Activated T-cell treated with anti-CD3 and anti-CD28 coated beads, Interleukin-2, amount 50 U/mL, for 4 hours (primary cell): ENCODE results near the gene MZF1. TPM values are rescaled to one million over a fixed set of nuclear protein-coding genes. Genes with fewer than 3 reads are reported as not detected.
"Not testable (repeated sequence)": the region's sequence is repeated elsewhere in the genome, so short reads cannot be mapped to it uniquely, and the experiment has no call there.

Experiments used
- ATAC-seq, 2 donors: fragments of 200-7000 bp; cut with Tn5 transposase; one replicate each; pipeline ENCODE4 v1.10.0; 2021
- DNase-seq: peaks from one replicate; pipeline ENCODE4 v3.0.0-alpha.2; 2020
- H3K27me3 Mint-ChIP-seq: one replicate; pipeline ENCODE4 v1.8.0; 2021; ENCODE audit warnings: low read depth, mixed read lengths
- H3K36me3 Mint-ChIP-seq: one replicate; pipeline ENCODE4 v1.8.0; 2022; ENCODE audit warnings: mixed read lengths; ENCODE audit not compliant: insufficient read depth
- H3K4me1 Mint-ChIP-seq: one replicate; pipeline ENCODE4 v1.8.0; 2021; ENCODE audit warnings: low read depth, mixed read lengths
- H3K4me3 Mint-ChIP-seq: one replicate; pipeline ENCODE4 v1.8.0; 2021; ENCODE audit warnings: mild to moderate bottlenecking, moderate library complexity, mixed read lengths
- H3K9me3 Mint-ChIP-seq: one replicate; pipeline ENCODE4 v1.8.0; 2021; ENCODE audit warnings: mixed read lengths
- total RNA-seq, 3 donors: library from RNA; stranded (reverse); gene quantifications; one replicate each; pipeline ENCODE4 v1.2.1, GENCODE V29; 2021

Gene MZF1
- total RNA-seq, 3 donors from 2014 or later, result 12.4 to 16.9 (median 12.7) TPM

GRCh38 chr19:58544591-58545285, 28.4 kb downstream of the MZF1 start:
- DNase-seq, result peak; percentile 73
- Mint-ChIP-seq H3K27me3 (no peaks in the 10 kb centered on the region), H3K4me3 (peak overlapping the region; percentile 95), H3K36me3 (peaks cover 35% of the 10 kb centered on the region), H3K4me1 (peaks cover 26% of the 10 kb centered on the region), H3K9me3 (no peaks in the 10 kb centered on the region)
- ATAC-seq, result peak; percentile 60 to 61

DNA sequence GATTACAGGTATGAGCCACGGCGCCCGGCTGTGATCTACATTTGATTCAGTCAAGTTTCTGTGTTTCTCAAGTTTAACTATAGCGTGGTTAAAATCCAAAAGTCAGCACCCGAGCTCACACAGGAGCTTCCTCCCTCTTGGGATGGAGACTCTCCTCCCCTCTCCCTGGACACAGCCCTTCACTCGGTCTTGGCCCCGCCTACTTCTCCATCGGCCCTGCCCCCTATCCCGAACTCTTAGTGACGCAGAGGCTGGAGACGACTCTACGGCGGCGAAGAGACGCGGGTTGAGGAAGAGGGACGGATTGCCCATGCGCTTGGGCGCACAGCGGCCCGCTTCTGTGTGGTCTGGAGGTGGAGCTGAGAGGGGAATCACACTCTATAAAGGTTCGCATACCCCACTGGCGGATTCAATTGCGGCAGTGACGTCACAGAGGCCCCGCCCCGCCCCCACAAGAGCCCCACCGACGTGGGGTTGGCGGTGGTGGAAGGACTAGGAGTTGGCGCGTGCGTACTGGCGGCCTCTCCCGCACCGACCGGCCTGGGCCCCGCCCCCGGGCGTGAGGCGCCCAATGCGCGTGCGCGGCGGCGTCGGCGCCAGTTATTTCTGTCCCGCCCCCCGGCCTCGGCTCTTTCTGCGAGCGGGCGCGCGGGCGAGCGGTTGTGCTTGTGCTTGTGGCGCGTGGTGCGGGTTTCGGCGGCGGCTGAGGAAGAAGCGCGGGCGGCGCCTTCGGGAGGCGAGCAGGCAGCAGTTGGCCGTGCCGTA, 29.1 kb downstream of the MZF1 start, which contains the start of gene TRIM28:
TSS of gene TRIM28 (plus strand) at position 239 of the 765 bp plus-strand sequence. CDS start 694 bp downstream, outside the sequence.
- Mint-ChIP-seq H3K4me1 (peaks cover 26% of the 10 kb centered on the region), H3K36me3 (peaks cover 30% of the 10 kb centered on the region), H3K9me3 (no peaks in the 10 kb centered on the region), H3K4me3 (peak within 1 kb of the TSS; percentile 95), H3K27me3 (no peaks in the 10 kb centered on the region)
- peak; percentile 91 for ATAC-seq
- DNase-seq, result peak; percentile 100

DNA sequence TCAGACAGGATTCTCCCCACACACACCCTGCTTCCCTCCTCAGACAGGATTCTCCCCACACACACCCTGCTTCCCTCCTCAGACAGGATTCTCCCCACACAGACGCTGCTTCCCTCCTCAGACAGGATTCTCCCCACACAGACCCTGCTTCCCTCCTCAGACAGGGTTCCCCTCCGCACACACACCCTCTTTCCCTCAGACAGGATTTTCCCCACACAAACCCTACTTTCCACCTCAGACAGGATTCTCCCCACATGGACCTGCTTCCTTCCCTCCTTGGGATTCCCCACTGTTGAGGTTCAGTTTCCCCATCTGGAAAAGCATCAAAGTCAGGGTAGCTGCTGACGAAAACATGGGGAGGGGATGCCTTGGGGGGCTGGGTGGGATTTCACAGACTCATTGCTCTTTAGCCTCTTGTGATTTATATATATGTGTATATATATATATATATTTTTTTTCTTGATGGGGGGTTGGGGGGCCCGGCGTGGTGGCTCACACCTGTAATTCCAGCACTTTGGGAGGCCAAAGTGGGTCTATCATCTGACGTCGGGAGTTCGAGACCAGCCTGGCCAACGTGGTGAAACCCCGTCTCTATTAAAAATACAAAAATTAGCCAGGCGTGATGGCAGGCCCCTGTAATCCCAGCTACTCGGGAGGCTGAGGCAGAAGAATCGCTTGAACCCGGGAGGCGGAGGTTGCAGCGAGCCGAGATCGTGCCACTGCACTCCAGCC, 30.3 kb downstream of the MZF1 start:
- peak overlapping the region; percentile 48 for H3K4me3 Mint-ChIP-seq
- H3K36me3 Mint-ChIP-seq, result peaks cover 24% of the 10 kb centered on the region
- ATAC-seq, H3K27me3 Mint-ChIP-seq, DNase-seq, H3K9me3 Mint-ChIP-seq: not testable (repeated sequence)
- peaks cover 28% of the 10 kb centered on the region for H3K4me1 Mint-ChIP-seq

GRCh38 chr19:58539169-58539559, 34.0 kb downstream of the MZF1 start:
- H3K27me3 Mint-ChIP-seq, H3K36me3 Mint-ChIP-seq, H3K4me3 Mint-ChIP-seq, ATAC-seq, DNase-seq, H3K9me3 Mint-ChIP-seq: not testable (repeated sequence)
- H3K4me1 Mint-ChIP-seq, result peaks cover 10% of the 10 kb centered on the region

- ATAC-seq (peak; percentile 86 to 91), DNase-seq (no peak)
- Mint-ChIP-seq H3K27me3 (peaks cover 6% of the 10 kb centered on the region), H3K4me3 (peak overlapping the region; percentile 64), H3K36me3 (no peaks in the 10 kb centered on the region), H3K4me1 (peaks cover 5% of the 10 kb centered on the region), H3K9me3 (no peaks in the 10 kb centered on the region)
Observed at GRCh38 chr19:58538257-58539168, 34.6 kb downstream of the MZF1 start.

DNA sequence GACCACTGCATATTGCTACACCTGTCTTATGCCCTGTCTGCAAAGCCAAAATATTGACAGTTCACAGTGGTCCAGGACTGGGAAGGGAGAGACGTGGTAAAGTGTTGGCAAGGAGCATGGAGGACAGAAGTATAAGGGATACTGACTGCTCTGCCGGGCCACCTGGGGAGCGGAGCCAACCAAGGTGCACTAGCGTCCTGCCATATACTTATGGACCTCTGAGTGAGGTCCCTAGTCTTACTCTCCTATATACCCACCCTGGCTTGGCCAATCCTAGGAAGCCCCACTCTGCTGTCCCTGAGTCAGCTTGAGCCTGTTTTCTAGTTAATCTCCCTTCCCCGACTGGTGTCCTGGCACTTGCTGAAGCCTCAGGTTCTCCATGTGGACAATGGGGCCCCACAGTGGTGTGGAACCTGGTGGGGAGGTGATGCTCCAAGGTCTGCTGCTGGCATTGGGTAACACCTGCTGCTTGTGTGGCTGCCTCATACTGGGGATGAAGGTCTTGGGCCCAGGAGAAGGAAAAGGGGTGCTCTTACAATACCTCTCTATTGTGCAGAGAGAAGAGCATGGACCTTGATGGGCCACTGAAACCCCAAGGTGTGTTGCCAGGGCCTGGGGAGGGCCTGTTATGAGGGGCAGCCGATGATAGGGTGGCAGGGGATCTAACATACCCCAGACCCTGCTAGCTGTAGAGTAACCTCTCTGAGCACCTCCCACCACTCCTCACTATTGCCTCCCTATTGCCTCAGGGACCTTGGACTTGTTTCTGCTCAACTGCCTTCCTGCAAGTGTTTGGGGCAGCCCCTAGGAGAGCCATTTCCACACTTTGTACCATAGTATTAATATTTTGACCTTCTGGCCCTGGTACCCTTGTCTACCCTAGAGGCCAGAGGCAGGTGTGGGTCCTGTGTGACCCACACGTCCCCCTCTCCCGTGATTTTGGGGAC, 36.0 kb downstream of the MZF1 start:
- Mint-ChIP-seq H3K4me3 (peak overlapping the region; percentile 26), H3K9me3 (no peaks in the 10 kb centered on the region), H3K36me3 (no peaks in the 10 kb centered on the region), H3K4me1 (peaks cover 4% of the 10 kb centered on the region), H3K27me3 (peaks cover 8% of the 10 kb centered on the region)
- no peak for ATAC-seq
- DNase-seq, result no peak

DNA sequence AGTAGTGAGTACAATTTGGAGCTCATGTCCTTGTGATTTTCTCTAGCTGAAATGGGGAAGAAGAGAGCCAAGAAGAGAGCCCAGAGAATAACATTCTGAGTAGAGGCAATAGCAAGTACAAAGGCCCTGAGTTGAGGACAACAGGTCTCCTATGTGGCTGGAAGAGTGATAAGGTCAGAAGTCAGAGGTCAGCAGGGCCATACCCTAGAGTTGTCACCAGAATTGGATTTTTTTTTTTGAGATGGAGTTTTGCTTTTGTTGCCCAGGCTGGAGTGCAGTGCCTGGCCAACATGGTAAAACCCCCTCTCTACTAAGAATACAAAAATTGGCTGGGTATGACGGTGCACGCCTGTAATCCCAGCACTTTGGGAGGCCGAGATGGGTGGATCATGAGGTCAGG, 37.3 kb downstream of the MZF1 start:
- Mint-ChIP-seq H3K4me1 (peaks cover 7% of the 10 kb centered on the region), H3K9me3 (no peaks in the 10 kb centered on the region), H3K27me3 (peaks cover 8% of the 10 kb centered on the region), H3K4me3 (no peak overlapping the region), H3K36me3 (no peaks in the 10 kb centered on the region)
- ATAC-seq, result no peak
- no peak for DNase-seq

- Mint-ChIP-seq H3K27me3 (peaks cover 2% of the 10 kb centered on the region), H3K4me3 (no peak overlapping the region), H3K9me3 (no peaks in the 10 kb centered on the region), H3K4me1 (peaks cover 2% of the 10 kb centered on the region), H3K36me3 (no peaks in the 10 kb centered on the region)
- ATAC-seq (no peak), DNase-seq (no peak)
Observed at GRCh38 chr19:58531034-58531840, 41.9 kb downstream of the MZF1 start.

DNA sequence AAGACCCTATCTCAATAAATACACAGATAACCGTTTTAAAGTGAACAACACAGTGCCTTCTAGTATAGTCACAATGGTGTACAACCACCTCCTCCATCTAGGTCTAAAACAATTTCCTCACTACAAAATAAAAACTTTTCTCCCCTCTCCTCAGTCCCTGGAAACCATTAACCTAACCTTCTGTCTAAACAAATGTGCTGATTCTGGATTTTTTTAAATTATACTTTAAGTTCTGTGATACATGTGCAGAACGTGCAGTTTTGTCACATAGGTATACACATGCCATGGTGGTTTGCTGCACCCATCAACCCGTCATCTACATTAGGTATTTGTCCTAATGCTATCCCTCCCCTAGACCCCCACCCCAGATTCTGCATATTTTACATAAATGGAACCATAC, 43.7 kb downstream of the MZF1 start:
- H3K4me1 Mint-ChIP-seq, result peaks cover 2% of the 10 kb centered on the region
- ATAC-seq (no peak), DNase-seq (no peak)
- H3K27me3 Mint-ChIP-seq, result peaks cover 2% of the 10 kb centered on the region
- no peaks in the 10 kb centered on the region for H3K9me3 Mint-ChIP-seq
- H3K4me3 Mint-ChIP-seq, result no peak overlapping the region
- no peaks in the 10 kb centered on the region for H3K36me3 Mint-ChIP-seq

DNA sequence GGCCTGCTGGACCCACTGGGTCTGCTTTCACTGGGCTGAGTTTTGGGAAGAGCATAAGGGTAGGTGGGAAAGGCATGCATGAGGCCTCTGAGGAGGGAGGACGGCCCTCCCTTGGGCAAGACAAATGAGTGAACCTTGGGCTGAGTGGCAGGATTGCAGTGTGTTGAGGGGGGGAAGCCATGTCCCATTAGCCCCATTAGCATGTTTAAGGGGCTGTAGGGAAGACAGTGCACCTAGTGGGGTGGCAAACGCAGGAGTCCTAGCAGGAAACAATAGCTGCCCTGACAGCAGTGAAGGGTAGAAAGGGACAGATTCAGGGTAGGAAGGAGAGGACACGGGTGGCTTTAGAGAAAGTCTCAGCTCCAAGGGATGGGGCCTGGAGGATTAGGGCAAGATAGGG, 50.4 kb downstream of the MZF1 start:
- no peak overlapping the region for H3K4me3 Mint-ChIP-seq
- ATAC-seq, result no peak
- no peak for DNase-seq
- no peaks in the 10 kb centered on the region for H3K9me3 Mint-ChIP-seq
- peaks cover 23% of the 10 kb centered on the region for H3K4me1 Mint-ChIP-seq
- peaks cover 1% of the 10 kb centered on the region for H3K36me3 Mint-ChIP-seq
- no peaks in the 10 kb centered on the region for H3K27me3 Mint-ChIP-seq

DNA sequence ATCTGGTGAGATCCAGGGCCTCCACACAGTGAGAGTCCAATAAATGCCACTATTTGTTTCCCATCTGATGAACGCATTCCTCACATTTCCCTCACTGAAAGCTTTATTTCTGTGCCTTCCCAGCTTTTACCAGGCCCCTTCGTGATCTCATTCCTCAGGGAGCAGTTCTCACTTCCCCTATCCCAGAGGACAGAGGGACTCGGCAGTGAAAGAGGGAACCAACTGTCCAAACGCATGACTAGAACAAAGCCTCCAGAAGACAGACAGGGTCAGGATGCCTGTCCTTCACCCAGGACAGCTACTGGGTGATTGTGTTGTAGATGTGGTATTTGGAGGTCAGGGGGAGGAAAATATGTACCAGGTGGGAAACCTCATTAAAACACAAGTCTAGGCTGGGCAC, 51.5 kb downstream of the MZF1 start:
- ATAC-seq (no peak), DNase-seq (no peak)
- Mint-ChIP-seq H3K9me3 (no peaks in the 10 kb centered on the region), H3K4me1 (peaks cover 25% of the 10 kb centered on the region), H3K36me3 (peaks cover 1% of the 10 kb centered on the region), H3K4me3 (peak overlapping the region; percentile 37), H3K27me3 (no peaks in the 10 kb centered on the region)

- no peaks in the 10 kb centered on the region for H3K27me3 Mint-ChIP-seq
- no peak for ATAC-seq
- peaks cover 34% of the 10 kb centered on the region for H3K4me1 Mint-ChIP-seq
- DNase-seq, result no peak
- peaks cover 9% of the 10 kb centered on the region for H3K36me3 Mint-ChIP-seq
- H3K9me3 Mint-ChIP-seq, result no peaks in the 10 kb centered on the region
- H3K4me3 Mint-ChIP-seq, result peak overlapping the region; percentile 97
Observed at GRCh38 chr19:58520257-58520599, 52.9 kb downstream of the MZF1 start.
